Activated naive CD4-positive, alpha-beta T cell treated with anti-CD3 and anti-CD28 coated beads, Interleukin-2, amount 50 U/mL, for 24 hours (primary cell): ENCODE results near the gene ASTL.
"Not testable (repeated sequence)": the region's sequence is repeated elsewhere in the genome, so short reads cannot be mapped to it uniquely, and the experiment has no call there.

ENCODE experiments used
- H3K27ac Mint-ChIP-seq: one replicate; pipeline ENCODE4 v1.8.0; 2021; ENCODE audit warnings: mild to moderate bottlenecking, mixed read lengths
- H3K27me3 Mint-ChIP-seq: one replicate; pipeline ENCODE4 v1.8.0; 2021; ENCODE audit warnings: mixed read lengths
- H3K36me3 Mint-ChIP-seq: one replicate; pipeline ENCODE4 v1.8.0; 2021; ENCODE audit warnings: mixed read lengths
- H3K4me1 Mint-ChIP-seq: one replicate; pipeline ENCODE4 v1.8.0; 2021; ENCODE audit warnings: mixed read lengths
- H3K4me3 Mint-ChIP-seq: one replicate; pipeline ENCODE4 v1.8.0; 2021; ENCODE audit warnings: mild to moderate bottlenecking, mixed read lengths
- H3K9me3 Mint-ChIP-seq: one replicate; pipeline ENCODE4 v1.8.0; 2021; ENCODE audit warnings: mixed read lengths

ASTL gene

GRCh38 chr2:96164459-96165184 lies 26.3 kb upstream of the ASTL start:
- no peaks in the 10 kb centered on the region for H3K36me3 Mint-ChIP-seq

GRCh38 chr2:96163768-96164429 lies 25.6 kb upstream of the ASTL start:
- Mint-ChIP-seq H3K27ac (peak overlapping the region; percentile 96), H3K9me3 (no peaks in the 10 kb centered on the region), H3K4me1 (peaks cover 77% of the 10 kb centered on the region), H3K27me3 (no peaks in the 10 kb centered on the region), H3K36me3 (no peaks in the 10 kb centered on the region), H3K4me3 (peak overlapping the region; percentile 81)

More at GRCh38 chr2:96164459-96165184, 26.3 kb upstream of the ASTL start:
- Mint-ChIP-seq H3K4me3 (peak overlapping the region; percentile 81), H3K27me3 (no peaks in the 10 kb centered on the region), H3K27ac (peak overlapping the region; percentile 96), H3K9me3 (no peaks in the 10 kb centered on the region), H3K4me1 (peaks cover 75% of the 10 kb centered on the region)

GRCh38 chr2:96163415-96163767 lies 25.1 kb upstream of the ASTL start:
- Mint-ChIP-seq H3K36me3 (no peaks in the 10 kb centered on the region), H3K4me3 (peak overlapping the region; percentile 81), H3K27me3 (no peaks in the 10 kb centered on the region), H3K4me1 (peaks cover 78% of the 10 kb centered on the region), H3K9me3 (no peaks in the 10 kb centered on the region), H3K27ac (peak overlapping the region; percentile 96)

- Mint-ChIP-seq H3K9me3 (no peaks in the 10 kb centered on the region), H3K36me3 (no peaks in the 10 kb centered on the region), H3K27ac (peak overlapping the region; percentile 78), H3K4me1 (peaks cover 81% of the 10 kb centered on the region), H3K27me3 (no peaks in the 10 kb centered on the region), H3K4me3 (peak overlapping the region; percentile 63)
Measured at GRCh38 chr2:96161898-96162297, 23.6 kb upstream of the ASTL start.

- H3K4me3 Mint-ChIP-seq, H3K36me3 Mint-ChIP-seq, H3K27ac Mint-ChIP-seq, H3K27me3 Mint-ChIP-seq, H3K9me3 Mint-ChIP-seq: not testable (repeated sequence)
- H3K4me1 Mint-ChIP-seq, result peaks cover 90% of the 10 kb centered on the region
Measured at GRCh38 chr2:96160366-96160765, 22.1 kb upstream of the ASTL start.

- peak overlapping the region; percentile 74 for H3K4me3 Mint-ChIP-seq
- H3K27me3 Mint-ChIP-seq, result no peaks in the 10 kb centered on the region
- H3K4me1 Mint-ChIP-seq, result peaks cover 80% of the 10 kb centered on the region
- H3K9me3 Mint-ChIP-seq, result no peaks in the 10 kb centered on the region
- H3K27ac Mint-ChIP-seq, result peak overlapping the region; percentile 95
- H3K36me3 Mint-ChIP-seq, result no peaks in the 10 kb centered on the region
Measured at GRCh38 chr2:96159084-96159830, 21.0 kb upstream of the ASTL start.

- Mint-ChIP-seq H3K4me3 (peak overlapping the region; percentile 86), H3K4me1 (peaks cover 77% of the 10 kb centered on the region), H3K36me3 (no peaks in the 10 kb centered on the region), H3K9me3 (no peaks in the 10 kb centered on the region), H3K27ac (peak overlapping the region; percentile 95), H3K27me3 (no peaks in the 10 kb centered on the region)
Measured at GRCh38 chr2:96158554-96158940, 20.2 kb upstream of the ASTL start.

GRCh38 chr2:96157649-96158553 lies 19.6 kb upstream of the ASTL start:
- peak overlapping the region; percentile 86 for H3K4me3 Mint-ChIP-seq
- H3K27me3 Mint-ChIP-seq, result no peaks in the 10 kb centered on the region
- no peaks in the 10 kb centered on the region for H3K36me3 Mint-ChIP-seq
- peaks cover 79% of the 10 kb centered on the region for H3K4me1 Mint-ChIP-seq
- H3K9me3 Mint-ChIP-seq, result no peaks in the 10 kb centered on the region
- peak overlapping the region; percentile 95 for H3K27ac Mint-ChIP-seq

- Mint-ChIP-seq H3K4me3 (peak overlapping the region; percentile 86), H3K27ac (peak overlapping the region; percentile 95), H3K4me1 (peaks cover 79% of the 10 kb centered on the region), H3K27me3 (no peaks in the 10 kb centered on the region), H3K9me3 (no peaks in the 10 kb centered on the region), H3K36me3 (no peaks in the 10 kb centered on the region)
Measured at GRCh38 chr2:96156926-96157648, 18.8 kb upstream of the ASTL start.

GRCh38 chr2:96156011-96156820 lies 17.9 kb upstream of the ASTL start:
- peak overlapping the region; percentile 86 for H3K4me3 Mint-ChIP-seq

GRCh38 chr2:96154506-96155380 lies 16.4 kb upstream of the ASTL start:
- Mint-ChIP-seq H3K36me3 (no peaks in the 10 kb centered on the region), H3K9me3 (no peaks in the 10 kb centered on the region), H3K4me1 (peaks cover 83% of the 10 kb centered on the region), H3K27ac (peak overlapping the region; percentile 81), H3K4me3 (no peak overlapping the region), H3K27me3 (no peaks in the 10 kb centered on the region)

More at GRCh38 chr2:96156011-96156820, 17.9 kb upstream of the ASTL start:
- Mint-ChIP-seq H3K27ac (peak overlapping the region; percentile 95), H3K4me1 (peaks cover 82% of the 10 kb centered on the region), H3K36me3 (no peaks in the 10 kb centered on the region), H3K27me3 (no peaks in the 10 kb centered on the region), H3K9me3 (no peaks in the 10 kb centered on the region)

- Mint-ChIP-seq H3K27me3 (no peaks in the 10 kb centered on the region), H3K9me3 (no peaks in the 10 kb centered on the region), H3K4me3 (no peak overlapping the region), H3K4me1 (peaks cover 83% of the 10 kb centered on the region), H3K27ac (no peak overlapping the region), H3K36me3 (no peaks in the 10 kb centered on the region)
Measured at GRCh38 chr2:96153991-96154431, 15.7 kb upstream of the ASTL start.

- Mint-ChIP-seq H3K4me1 (peaks cover 83% of the 10 kb centered on the region), H3K27ac (peak overlapping the region; percentile 77), H3K36me3 (no peaks in the 10 kb centered on the region), H3K27me3 (no peaks in the 10 kb centered on the region), H3K4me3 (no peak overlapping the region), H3K9me3 (no peaks in the 10 kb centered on the region)
Measured at GRCh38 chr2:96153291-96153713, 15.0 kb upstream of the ASTL start.
